IMR-90 (cell line): ENCODE measurements around the gene MYCT1. TPM values are rescaled to one million over a fixed set of nuclear protein-coding genes. Genes with fewer than 3 reads are reported as not detected.

Experiments
- ATAC-seq: fragments of 200-7000 bp; cut with Tn5 transposase; 2 replicates; pipeline ENCODE4 v1.9.1; 2020; ENCODE audit warnings: low read depth, mild to moderate bottlenecking, moderate library complexity
- BruUV-seq: library from RNA; stranded (reverse); fragments of 400-500 nt; replicated peaks from 2 replicates; lab custom pipeline; 2021; lab: Mats Ljungman, UMichigan
- CTCF ChIA-PET: fragments of 300-600 bp; formaldehyde crosslinking; extraction: SDS; loops from one replicate; lab custom pipeline; 2021; ENCODE audit warnings: antibody characterized with exemption; lab: Yijun Ruan, JAX
- POLR2A ChIA-PET: fragments of 300-600 bp; sonication (Branson Sonifier 250); formaldehyde crosslinking; loops from one replicate; lab custom pipeline; 2022; ENCODE audit warnings: antibody characterized with exemption; ENCODE audit not compliant: unreplicated experiment; lab: Charles Lee
- DNase-seq: peaks from one replicate; pipeline ENCODE4 v3.0.0; 2013
- H2AFZ ChIP-seq: replicated peaks from 2 replicates; pipeline ENCODE3; 2013; ENCODE audit warnings: low read length, mild to moderate bottlenecking; ENCODE audit not compliant: poor library complexity
- H2AK5ac ChIP-seq: 2 replicates; pipeline ENCODE4 v1.6.1; 2013; ENCODE audit warnings: low read depth, low read length, inconsistent platforms
- H2AK9ac ChIP-seq: replicated peaks from 2 replicates; pipeline ENCODE3; 2013; ENCODE audit warnings: mild to moderate bottlenecking, low read depth, low read length, moderate library complexity; ENCODE audit not compliant: poor library complexity
- H2BK120ac ChIP-seq: 2 replicates; pipeline ENCODE4 v1.6.1; 2013; ENCODE audit warnings: low read depth, low read length, inconsistent platforms
- H2BK15ac ChIP-seq: 3 replicates; pipeline ENCODE4 v1.6.1; 2013; ENCODE audit warnings: low read depth, low read length, inconsistent platforms
- H2BK20ac ChIP-seq: 2 replicates; pipeline ENCODE4 v1.6.1; 2013; ENCODE audit warnings: low read depth, mild to moderate bottlenecking, inconsistent platforms, low read length, moderate library complexity
- H2BK5ac ChIP-seq: 2 replicates; pipeline ENCODE4 v1.6.1; 2013; ENCODE audit warnings: mild to moderate bottlenecking, low read depth, low read length, inconsistent platforms; ENCODE audit not compliant: poor library complexity, severe bottlenecking
- H3K14ac ChIP-seq: replicated peaks from 2 replicates; pipeline ENCODE4 v1.6.1; 2013; ENCODE audit warnings: low read depth, low read length, inconsistent platforms
- H3K18ac ChIP-seq: 2 replicates; pipeline ENCODE4 v1.6.1; 2013; ENCODE audit warnings: low read depth, low read length, control low read depth
- H3K23ac ChIP-seq: 2 replicates; pipeline ENCODE4 v1.6.1; 2013; ENCODE audit warnings: low read depth, low read length, inconsistent platforms
- H3K27ac ChIP-seq: 2 replicates; pipeline ENCODE4 v1.5.1; 2013; ENCODE audit warnings: mild to moderate bottlenecking, control low read depth, low read length; ENCODE audit not compliant: insufficient read depth
- H3K27me3 ChIP-seq: 2 replicates; pipeline ENCODE4 v1.6.1; 2013; ENCODE audit warnings: low read length; ENCODE audit not compliant: control insufficient read depth, insufficient read depth
- H3K36me3 ChIP-seq: 2 replicates; pipeline ENCODE4 v1.6.1; 2013; ENCODE audit warnings: low read length, mixed read lengths; ENCODE audit not compliant: control insufficient read depth, insufficient read depth
- H3K4ac ChIP-seq: 2 replicates; pipeline ENCODE4 v1.6.1; 2013; ENCODE audit warnings: low read depth, low read length, inconsistent platforms
- H3K4me1 ChIP-seq: 2 replicates; pipeline ENCODE4 v1.6.1; 2013; ENCODE audit warnings: low read length, mixed read lengths; ENCODE audit not compliant: control insufficient read depth, insufficient read depth
- H3K4me2 ChIP-seq: 2 replicates; pipeline ENCODE4 v1.6.1; 2013; ENCODE audit warnings: low read depth, mild to moderate bottlenecking, control low read depth, low read length, moderate library complexity
- H3K4me3 ChIP-seq: 2 replicates; pipeline ENCODE4 v1.5.1; 2013; ENCODE audit warnings: low read depth, mild to moderate bottlenecking, control low read depth, low read length, moderate library complexity; ENCODE audit not compliant: insufficient read depth
- H3K56ac ChIP-seq: 2 replicates; pipeline ENCODE4 v1.6.1; 2013; ENCODE audit warnings: low read length, inconsistent platforms; ENCODE audit not compliant: insufficient read depth; ENCODE audit errors: extremely low read depth
- H3K79me1 ChIP-seq, 2 experiments: 2 replicates each; pipeline ENCODE4 v1.6.1; 2013; ENCODE audit warnings: low read length in 2 of 2, inconsistent platforms in 1 of 2, low read depth in 1 of 2
- H3K9ac ChIP-seq: 2 replicates; pipeline ENCODE4 v1.6.1; 2013; ENCODE audit warnings: low read depth, low read length, control low read depth
- H3K9me1 ChIP-seq: 2 replicates; pipeline ENCODE4 v1.6.1; 2013; ENCODE audit warnings: low read length, inconsistent platforms; ENCODE audit not compliant: insufficient read depth
- H3K9me3 ChIP-seq: 2 replicates; pipeline ENCODE4 v1.6.1; 2013; ENCODE audit warnings: low read length; ENCODE audit not compliant: control insufficient read depth, insufficient read depth
- H4K20me1 ChIP-seq: 2 replicates; pipeline ENCODE4 v1.6.1; 2013; ENCODE audit warnings: low read length, inconsistent platforms; ENCODE audit not compliant: insufficient read depth
- H4K5ac ChIP-seq: 2 replicates; pipeline ENCODE4 v1.6.1; 2013; ENCODE audit warnings: mild to moderate bottlenecking, low read depth, low read length, control low read depth
- H4K8ac ChIP-seq, 2 experiments: 2 replicates each; pipeline ENCODE4 v1.6.1; 2013; ENCODE audit warnings: low read depth in 2 of 2, low read length in 2 of 2, control low read depth in 1 of 2, inconsistent platforms in 1 of 2
- H4K91ac ChIP-seq: 2 replicates; pipeline ENCODE4 v1.6.1; 2013; ENCODE audit warnings: low read depth, low read length, inconsistent platforms; ENCODE audit not compliant: insufficient read depth
- BHLHE40 ChIP-seq: fragments of 150-350 bp; IDR thresholded peaks from 2 replicates; pipeline ENCODE4 v1.6.1; 2016; ENCODE audit warnings: mild to moderate bottlenecking, low read depth, low read length
- CEBPB ChIP-seq: IDR thresholded peaks from 2 replicates; pipeline ENCODE4 v1.6.1; 2012; ENCODE audit warnings: low read depth, low read length, improper control_type of control experiment
- CHD1 ChIP-seq: IDR thresholded peaks from 2 replicates; pipeline ENCODE4 v1.6.1; 2012; ENCODE audit warnings: low read depth, low read length, improper control_type of control experiment
- CTCF ChIP-seq: conservative IDR thresholded peaks from 2 replicates; pipeline ENCODE4 v1.5.1; 2012; ENCODE audit warnings: mild to moderate bottlenecking, low read depth, low read length, improper control_type of control experiment
- ELK1 ChIP-seq: fragments of 150-350 bp; IDR thresholded peaks from 2 replicates; pipeline ENCODE4 v1.6.1; 2016; ENCODE audit warnings: low read depth, mild to moderate bottlenecking, low read length, moderate library complexity, borderline replicate concordance
- FOS ChIP-seq: fragments of 150-350 bp; IDR thresholded peaks from 2 replicates; pipeline ENCODE4 v1.6.1; 2016; ENCODE audit warnings: low read depth, low read length
- MAFK ChIP-seq: IDR thresholded peaks from 2 replicates; pipeline ENCODE4 v1.6.1; 2012; ENCODE audit warnings: low read depth, low read length, improper control_type of control experiment
- MAZ ChIP-seq: IDR thresholded peaks from 2 replicates; pipeline ENCODE4 v1.6.1; 2012; ENCODE audit warnings: low read depth, mild to moderate bottlenecking, low read length, improper control_type of control experiment, moderate library complexity, borderline replicate concordance
- MXI1 ChIP-seq: IDR thresholded peaks from 2 replicates; pipeline ENCODE4 v1.6.1; 2012; ENCODE audit warnings: low read depth, mild to moderate bottlenecking, low read length, moderate library complexity, borderline replicate concordance
- NFE2L2 ChIP-seq: fragments of 150-350 bp; IDR thresholded peaks from 2 replicates; pipeline ENCODE4 v1.6.1; 2016; ENCODE audit warnings: low read depth, mild to moderate bottlenecking, low read length
- POLR2A ChIP-seq: IDR thresholded peaks from 2 replicates; pipeline ENCODE4 v1.6.1; 2012; ENCODE audit warnings: mild to moderate bottlenecking, low read depth, low read length
- RAD21 ChIP-seq: IDR thresholded peaks from 2 replicates; pipeline ENCODE4 v1.6.1; 2012; ENCODE audit warnings: low read length, improper control_type of control experiment
- RCOR1 ChIP-seq: IDR thresholded peaks from 2 replicates; pipeline ENCODE4 v1.6.1; 2012; ENCODE audit warnings: mild to moderate bottlenecking, low read length, improper control_type of control experiment; ENCODE audit not compliant: insufficient replicate concordance
- RFX5 ChIP-seq: IDR thresholded peaks from 2 replicates; pipeline ENCODE4 v1.8.0; 2012; ENCODE audit warnings: low read depth, mild to moderate bottlenecking, low read length, moderate library complexity
- SMC3 ChIP-seq: fragments of 150-350 bp; IDR thresholded peaks from 2 replicates; pipeline ENCODE4 v1.6.1; 2016; ENCODE audit warnings: low read depth, mild to moderate bottlenecking, antibody characterized with exemption, low read length, moderate library complexity
- USF2 ChIP-seq: fragments of 150-350 bp; IDR thresholded peaks from 2 replicates; pipeline ENCODE4 v1.6.1; 2017; ENCODE audit warnings: mild to moderate bottlenecking, antibody characterized with exemption, low read length, low read depth
- WGBS, 2 experiments: methylation state at CpG; one replicate each; pipeline versions ENCODE4 v1.1.5 to v1.1.7; 2013; ENCODE audit warnings: missing lambda C conversion rate in 2 of 2; ENCODE audit not compliant: insufficient read length in 1 of 2; ENCODE audit errors: extremely low coverage in 2 of 2; 5-methylcytosine and 5-hydroxymethylcytosine counted together
- dilution Hi-C: fragments of 300-500 bp; cut with HindIII; formaldehyde crosslinking; loops from one replicate; pipeline ENCODE4 v1.14.3; 2018; ENCODE audit warnings: low sequenced_read_pairs; ENCODE audit not compliant: unreplicated experiment
- in situ Hi-C: fragments of 300-500 bp; cut with MboI; formaldehyde crosslinking; loops from 3 replicates; pipeline ENCODE4 v1.14.3; 2019; ENCODE audit warnings: low sequenced_read_pairs, inconsistent platforms, mixed read lengths
- intact Hi-C: fragments of 100-400 bp; cut with micrococcal nuclease; formaldehyde crosslinking; loops from 2 replicates; pipeline ENCODE4 v1.10.0; 2022
- polyA plus RNA-seq, 3 experiments: library from polyadenylated mRNA; depleted of rRNA; stranded (reverse); fragments of >200 nt; gene quantifications; 2 replicates each; pipeline ENCODE4 v1.2.3, GENCODE V29; 2012; ENCODE audit warnings: low replicate concordance in 1 of 3
- total RNA-seq: library from RNA; depleted of rRNA; stranded (reverse); fragments of >200 nt; gene quantifications from 2 replicates; pipeline ENCODE4 v1.2.3, GENCODE V29; 2012

MYCT1 gene
- total and polyA plus RNA-seq, 2 of the 4 experiments (the other 2 are of a cell fraction) = 0.89 to 0.90 TPM

- no peak for ATAC-seq
- no peak overlapping the region for H2AK5ac ChIP-seq
- intact Hi-C loops (no loop called here), in situ Hi-C loops (no loop called here), dilution Hi-C loops (no loop called here)
- no peak overlapping the region for H2BK20ac ChIP-seq
- no peak overlapping the region for H3K18ac ChIP-seq
- no peaks in the 10 kb centered on the region for H3K27me3 ChIP-seq
- H2BK15ac ChIP-seq = no peak overlapping the region
- H3K9me1 ChIP-seq = no peaks in the 10 kb centered on the region
- H4K91ac ChIP-seq = no peak overlapping the region
- no peak overlapping the region for H2BK5ac ChIP-seq
- no peak overlapping the region for H3K4me3 ChIP-seq
- H3K9ac ChIP-seq = no peak overlapping the region
- no peaks in the 10 kb centered on the region for H3K4me1 ChIP-seq
- H3K23ac ChIP-seq = no peak overlapping the region
- TF ChIP-seq SMC3 = no peak
- no peak for TF ChIP-seq MAFK
- no peak for TF ChIP-seq CHD1
- no peak for TF ChIP-seq ELK1
- TF ChIP-seq MAZ = no peak
- no peak for TF ChIP-seq NFE2L2
- no peak for TF ChIP-seq RCOR1
- no peak for TF ChIP-seq CEBPB
- no peak for TF ChIP-seq BHLHE40
- no peak for TF ChIP-seq POLR2A
- TF ChIP-seq CTCF = no peak
- no peak for TF ChIP-seq MXI1
- TF ChIP-seq RAD21 = no peak
- TF ChIP-seq USF2 = no peak
- TF ChIP-seq FOS = no peak
- TF ChIP-seq RFX5 = no peak
- ChIA-PET CTCF (no interaction called here), POLR2A (no interaction called here)
- H3K9me3 ChIP-seq = no peaks in the 10 kb centered on the region
- no peaks in the 10 kb centered on the region for H4K20me1 ChIP-seq
- no peak overlapping the region for H3K14ac ChIP-seq
- no peaks in the 10 kb centered on the region for H3K36me3 ChIP-seq
- no peak overlapping the region for H3K4ac ChIP-seq
- no peak for DNase-seq
- BruUV-seq = no TSS peak
- H2BK120ac ChIP-seq = no peak overlapping the region
- no peak overlapping the region for H2AK9ac ChIP-seq
- no peaks in the 10 kb centered on the region for H3K79me1 ChIP-seq
- no peak overlapping the region for H3K4me2 ChIP-seq
- no CpG with 5 or more reads among the region's 1 CpG for WGBS, 2 experiments
- no peak overlapping the region for H4K8ac ChIP-seq
- H2AFZ ChIP-seq = no peak overlapping the region
- H3K56ac ChIP-seq = no peak overlapping the region
- H3K27ac ChIP-seq = no peak overlapping the region
- no peak overlapping the region for H4K5ac ChIP-seq
Measured at GRCh38 chr6:152680151-152680550, 17.5 kb upstream of the MYCT1 start.
